GM19372 (cell line): Measurements from ENCODE around the gene GABRR2.
"Not testable (repeated sequence)": the region's sequence is repeated elsewhere in the genome, so short reads cannot be mapped to it uniquely, and the experiment has no call there.

Source experiments
- ATAC-seq: cut with Tn5 transposase; IDR thresholded peaks from one replicate; pipeline ENCODE4 v1.9.1; 2021; ENCODE audit warnings: mild to moderate bottlenecking, low read depth, moderate library complexity; ENCODE audit not compliant: unreplicated experiment

Gene GABRR2

DNA sequence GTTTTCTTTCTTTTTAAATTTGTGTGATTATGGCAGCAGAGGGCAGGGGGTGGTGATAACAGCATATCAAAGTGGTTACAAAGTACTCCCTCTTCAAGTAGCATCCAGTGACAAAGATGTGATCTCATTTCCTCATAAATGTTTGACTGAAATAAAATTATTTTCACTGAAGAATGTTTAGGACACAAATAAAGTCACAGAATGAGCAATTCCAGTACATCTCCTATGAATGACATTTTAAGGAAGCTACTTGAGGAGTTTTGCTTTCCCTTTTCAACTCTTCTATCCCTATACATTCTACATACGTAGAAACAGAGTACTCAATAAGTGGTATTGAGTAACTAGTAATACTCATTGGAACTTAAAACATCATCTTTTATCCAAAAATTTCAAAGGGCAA, 13.9 kb upstream of the GABRR2 start:
- no peak for ATAC-seq

DNA sequence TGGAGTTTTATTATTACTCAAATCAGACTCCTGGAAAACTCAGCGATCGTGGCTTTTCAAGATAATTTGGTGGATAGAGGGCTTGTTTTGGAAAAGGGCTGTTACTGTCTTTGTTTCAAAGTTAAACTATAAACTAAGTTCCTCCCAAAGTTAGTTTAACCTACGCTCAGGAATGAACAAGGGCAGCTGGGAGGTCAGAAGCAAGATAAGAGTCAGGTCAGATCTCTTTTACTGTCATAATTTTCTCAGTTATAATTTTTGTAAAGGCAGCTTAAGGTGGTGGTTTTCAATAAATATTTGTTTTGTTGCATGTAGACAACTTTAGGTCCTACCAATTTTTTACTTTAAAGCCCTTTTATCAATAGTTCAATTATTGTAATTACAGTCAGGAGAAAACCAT, 9.2 kb upstream of the GABRR2 start:
- no peak for ATAC-seq

DNA sequence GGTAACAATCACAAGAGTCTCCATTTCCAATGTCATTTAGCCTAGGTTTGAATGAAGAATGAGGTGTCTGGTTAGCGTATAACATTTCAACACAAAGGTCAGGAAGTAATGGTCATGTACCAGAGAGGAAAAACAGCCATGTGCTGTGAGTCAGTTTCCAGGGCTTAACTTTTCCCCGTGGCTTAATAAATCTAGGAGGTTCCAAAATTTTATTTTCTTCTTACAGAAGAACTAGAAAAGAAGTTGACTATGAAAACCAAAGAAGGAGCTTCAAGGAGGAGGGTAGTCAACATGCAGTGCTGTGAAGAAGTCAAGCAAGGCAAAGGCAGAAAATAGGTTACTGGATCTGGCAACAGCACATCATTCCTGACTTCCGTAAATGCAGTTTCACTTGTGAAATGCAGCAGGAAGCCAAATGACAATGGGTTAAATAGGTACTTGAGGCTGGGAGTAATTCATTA, 8.4 kb upstream of the GABRR2 start:
- no peak for ATAC-seq

DNA sequence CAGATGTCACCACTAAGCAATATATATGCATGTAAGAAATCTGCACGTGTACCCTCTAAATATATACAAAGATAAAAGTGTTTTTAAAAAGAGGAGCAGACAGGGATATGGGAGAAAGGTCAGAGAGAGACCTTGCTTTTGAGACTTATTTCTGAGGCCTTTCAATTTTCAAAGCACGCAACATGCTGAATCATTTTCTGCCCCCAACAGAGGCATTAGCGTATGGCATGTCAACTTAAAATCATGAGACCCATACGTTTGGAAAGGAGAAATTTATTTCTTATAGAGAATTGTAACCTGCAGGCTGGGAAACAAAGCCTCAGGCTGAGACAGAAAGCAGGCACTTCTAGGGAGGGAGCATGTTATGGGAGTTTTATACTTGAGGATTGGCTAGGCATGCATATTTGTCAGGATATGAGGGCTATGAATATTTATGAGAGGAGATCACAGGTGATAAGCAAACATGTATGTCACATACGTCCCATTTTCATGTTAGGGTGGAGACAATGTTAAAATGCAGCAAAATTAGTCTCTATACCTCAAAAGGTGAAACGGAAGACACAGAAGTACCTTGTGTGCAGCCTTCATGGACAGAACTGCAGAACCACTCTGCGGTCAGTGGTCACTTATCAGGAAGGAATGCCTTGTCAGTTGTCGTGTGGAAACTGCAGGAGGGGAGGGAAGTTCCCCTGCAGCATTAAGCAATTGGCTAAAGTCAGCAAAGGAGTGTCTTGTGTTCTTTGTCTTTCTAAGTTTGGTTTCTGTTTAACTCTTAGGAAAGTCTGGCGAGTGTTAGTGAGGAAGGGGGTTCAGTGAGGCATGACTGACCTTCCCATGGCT, 6.3 kb upstream of the GABRR2 start:
- no peak for ATAC-seq

DNA sequence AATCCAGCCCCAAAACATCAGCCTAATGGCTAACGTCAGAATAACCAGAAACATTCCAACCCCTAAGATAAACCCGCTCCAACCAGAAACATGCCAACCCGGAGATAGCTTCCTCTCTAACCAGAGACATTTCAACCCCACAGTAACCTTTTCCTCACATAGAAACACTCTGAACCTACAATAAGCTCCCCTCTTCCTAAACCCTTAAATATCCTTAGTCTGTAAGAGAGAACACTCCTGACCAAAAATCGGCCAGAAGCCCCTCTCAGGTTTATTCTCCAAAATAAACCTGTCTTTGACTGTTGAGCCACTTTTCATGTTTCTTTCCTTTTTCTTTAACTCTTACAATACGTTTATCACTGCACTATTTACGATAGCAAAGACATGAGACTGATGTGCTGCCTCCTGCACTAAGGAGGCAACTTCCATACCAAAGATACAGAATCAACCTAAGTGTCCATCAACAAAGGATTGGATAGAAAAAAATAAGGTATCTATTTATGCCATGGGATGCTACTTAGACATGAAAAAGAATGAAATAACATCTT, 5.0 kb upstream of the GABRR2 start:
- no peak for ATAC-seq

DNA sequence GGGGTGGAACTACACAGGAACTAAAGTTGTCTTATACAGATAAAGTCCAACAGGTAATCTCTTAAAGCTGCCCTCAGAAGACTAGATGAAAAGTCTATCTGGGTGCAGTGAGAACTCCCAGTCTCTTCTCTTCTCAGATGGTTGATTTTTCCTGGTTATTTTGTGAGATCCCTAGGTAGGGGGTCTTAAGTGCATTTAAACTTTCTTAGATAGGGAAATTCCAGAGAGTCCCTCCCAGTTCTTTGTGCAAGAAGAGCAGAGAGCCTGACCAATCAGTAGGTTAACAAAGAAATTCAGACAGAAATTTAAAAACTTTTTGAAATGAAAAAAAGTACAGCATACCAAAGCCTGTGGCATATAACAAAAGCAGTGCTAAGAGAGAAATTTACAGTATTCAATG, 2.0 kb upstream of the GABRR2 start:
- ATAC-seq: no peak

DNA sequence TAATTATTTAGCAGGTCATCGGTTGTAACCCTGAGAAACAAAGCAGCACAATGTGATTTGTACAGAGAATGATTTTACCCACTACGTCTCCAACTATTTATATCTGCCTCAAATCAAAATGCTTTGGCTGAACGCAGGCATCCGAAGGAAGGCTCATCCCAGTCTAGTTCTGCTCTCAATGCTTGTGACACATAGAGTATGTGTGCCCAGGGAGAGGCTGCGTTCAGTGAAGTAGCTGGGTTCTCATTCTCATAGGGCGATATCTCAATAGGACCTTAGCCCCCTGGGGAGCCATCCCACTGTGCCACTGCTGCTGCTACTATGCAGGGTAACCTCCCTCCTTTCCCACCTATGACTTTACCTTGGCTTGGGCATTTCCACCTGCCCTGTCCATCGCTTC, 407 bp downstream of the GABRR2 start:
- ATAC-seq: no peak

DNA sequence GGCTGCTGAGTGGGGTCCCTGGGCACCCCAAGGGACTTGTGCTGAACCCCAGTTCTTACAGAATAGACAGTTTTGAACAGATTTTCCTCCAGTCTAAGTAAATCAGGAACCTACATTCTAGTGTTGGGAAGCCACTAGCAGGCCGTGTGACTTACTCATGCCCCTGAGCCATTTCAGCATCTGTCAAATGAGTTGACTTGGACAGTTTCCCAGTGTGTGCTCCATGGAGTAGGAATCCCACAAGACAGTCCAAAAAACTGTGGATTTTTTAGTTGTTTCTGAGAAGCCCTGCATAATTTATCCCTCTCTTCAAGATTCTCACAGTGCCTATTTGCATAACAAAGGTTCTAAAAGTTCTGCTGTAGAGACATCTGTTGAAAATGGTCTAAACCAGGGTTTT, 2.1 kb downstream of the GABRR2 start:
- ATAC-seq: no peak

DNA sequence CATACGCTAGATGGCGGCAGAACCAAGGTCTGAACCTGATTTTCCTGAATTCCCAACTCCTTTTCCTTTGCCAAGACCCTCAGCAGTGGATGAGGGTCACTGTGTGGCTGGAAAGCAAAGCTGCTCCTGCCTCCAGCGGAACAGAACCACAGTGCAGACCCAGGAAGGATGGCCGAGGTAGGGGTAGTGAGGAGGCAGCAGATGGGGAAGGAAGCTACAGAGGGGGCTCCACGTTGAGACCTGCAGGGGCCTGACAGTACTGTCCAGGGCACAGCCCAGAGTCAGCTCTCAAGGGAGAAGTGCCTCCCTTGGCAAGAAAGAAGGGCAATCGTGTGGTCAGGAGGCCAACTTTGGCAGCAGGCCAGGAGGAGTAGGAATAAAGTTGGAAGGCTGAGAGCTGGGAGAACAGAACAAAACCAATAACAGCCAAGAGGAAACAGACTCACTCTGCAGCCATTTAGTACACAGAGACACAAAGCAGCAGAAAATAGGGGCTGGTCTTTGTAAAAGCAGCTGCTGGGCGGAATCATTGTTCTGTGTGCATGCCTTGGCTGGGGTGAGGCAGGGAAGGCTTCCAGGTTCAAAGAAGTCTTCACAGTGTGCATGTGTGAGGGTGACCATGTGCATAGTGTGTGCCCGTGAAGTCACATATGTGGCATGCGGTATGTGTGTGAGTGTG, 3.1 kb downstream of the GABRR2 start:
- ATAC-seq: no peak

DNA sequence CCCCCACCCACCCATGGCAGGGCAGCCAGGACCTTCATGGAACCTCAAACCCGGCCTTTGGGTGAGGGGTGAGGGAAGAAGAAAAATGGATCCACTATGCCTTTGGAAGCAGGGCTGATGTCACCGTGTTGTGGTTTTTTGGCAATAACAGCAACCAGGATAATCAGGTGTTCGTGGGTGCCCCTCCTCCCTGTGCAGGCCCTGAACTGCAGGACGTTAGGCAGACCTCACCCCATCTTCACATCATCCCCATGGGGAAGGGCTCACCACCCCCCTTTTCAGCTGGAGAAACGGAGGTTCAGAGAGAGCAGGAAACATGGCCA, 3.6 kb downstream of the GABRR2 start:
- no peak for ATAC-seq

DNA sequence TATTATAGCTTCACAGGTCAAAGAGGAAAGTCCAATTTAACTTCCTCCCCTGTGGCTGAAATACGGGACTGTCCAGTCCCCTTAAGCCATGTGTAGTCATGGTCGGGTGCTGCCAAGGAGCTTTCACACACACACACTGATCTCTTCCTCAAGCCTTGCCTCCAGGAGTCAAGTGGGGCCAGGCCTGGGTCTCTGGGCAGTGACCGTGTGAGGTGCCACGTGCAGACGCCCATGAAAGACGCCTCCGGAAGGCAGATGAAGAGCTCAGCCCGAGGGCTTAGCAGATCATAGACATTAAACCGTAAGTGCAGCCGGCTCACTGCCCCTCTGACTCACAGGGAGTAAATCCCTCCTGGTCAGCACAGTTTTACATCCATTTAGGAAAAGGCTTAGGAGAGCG, 4.2 kb downstream of the GABRR2 start:
- ATAC-seq: no peak

DNA sequence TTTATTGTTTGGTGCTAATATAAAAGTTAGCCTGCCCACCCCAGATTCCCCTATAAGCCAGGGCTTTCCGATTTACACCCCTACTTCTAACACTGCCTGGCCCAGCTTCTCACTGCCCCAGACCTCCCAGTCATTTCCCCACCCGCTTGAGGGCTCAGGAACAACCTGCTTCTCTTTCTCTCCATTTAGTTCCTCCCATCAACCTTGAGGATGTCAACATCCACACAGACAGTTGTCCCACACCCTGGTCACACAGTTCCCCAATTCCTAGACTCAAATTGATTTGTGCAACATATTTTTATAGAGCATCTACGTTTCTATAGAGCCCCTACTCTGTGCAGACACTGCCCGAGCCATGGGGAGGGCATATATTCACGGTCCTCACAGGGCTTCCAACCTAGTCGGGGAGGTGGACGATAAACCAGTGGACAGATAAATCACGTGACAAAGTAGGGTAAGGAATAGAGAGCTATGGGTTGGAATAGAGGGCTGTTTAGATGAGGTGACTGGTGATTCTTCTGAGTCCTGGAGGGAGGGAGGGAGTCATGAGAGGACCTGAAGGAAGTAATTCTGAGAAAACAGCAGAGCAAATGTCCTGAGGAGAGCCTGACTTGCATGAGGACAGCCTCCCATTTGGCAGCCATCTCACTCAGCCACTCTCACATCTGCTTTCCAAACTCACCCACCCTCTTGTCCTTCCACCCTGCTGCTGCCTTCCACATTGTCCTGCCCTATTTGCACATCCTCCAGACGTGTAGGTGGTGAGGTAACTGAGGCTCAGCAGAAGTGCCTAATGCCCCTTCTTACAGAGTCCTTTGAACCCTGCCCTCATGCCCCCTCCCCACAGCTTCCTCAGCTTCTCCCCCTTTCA, 6.3 kb downstream of the GABRR2 start:
- ATAC-seq: no peak

DNA sequence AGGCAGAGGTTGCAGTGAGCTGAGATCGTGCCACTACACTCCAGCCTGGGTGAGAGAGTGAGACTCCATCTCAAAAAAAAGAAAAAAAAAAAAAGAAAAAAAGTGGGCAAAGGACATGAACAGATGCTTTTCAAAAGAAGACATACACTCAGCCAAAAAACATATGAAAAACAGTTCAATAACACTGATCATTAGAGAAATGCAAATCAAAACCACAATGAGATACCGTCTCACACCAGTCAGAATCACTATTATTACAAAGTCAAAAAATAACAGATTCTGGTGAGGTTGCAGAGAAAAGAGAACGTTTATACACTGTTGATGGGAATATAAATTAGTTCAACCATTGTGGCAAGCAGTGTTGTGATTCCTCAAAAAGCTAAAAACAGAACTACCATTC, 10.6 kb downstream of the GABRR2 start:
- not testable (repeated sequence) for ATAC-seq

DNA sequence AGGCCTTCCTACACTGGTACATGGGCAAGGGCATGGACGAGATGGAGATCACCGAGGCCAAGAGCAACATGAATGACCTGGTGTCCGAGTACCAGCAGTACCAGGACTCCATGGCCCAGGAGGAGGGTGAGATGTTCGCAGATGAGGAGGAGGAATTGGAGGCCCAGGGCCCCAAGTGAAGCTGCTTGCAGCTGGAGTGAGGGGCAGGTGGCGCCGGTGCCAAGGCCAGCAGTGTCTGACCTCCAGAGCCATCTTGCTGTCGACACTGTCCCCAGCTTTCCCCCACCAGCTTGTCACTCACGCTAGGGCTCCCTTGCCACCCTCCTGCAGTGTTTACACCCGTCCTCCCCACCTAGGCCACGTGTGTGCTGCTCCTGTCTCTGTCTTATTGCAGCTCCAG, 12.2 kb downstream of the GABRR2 start:
- no peak for ATAC-seq

DNA sequence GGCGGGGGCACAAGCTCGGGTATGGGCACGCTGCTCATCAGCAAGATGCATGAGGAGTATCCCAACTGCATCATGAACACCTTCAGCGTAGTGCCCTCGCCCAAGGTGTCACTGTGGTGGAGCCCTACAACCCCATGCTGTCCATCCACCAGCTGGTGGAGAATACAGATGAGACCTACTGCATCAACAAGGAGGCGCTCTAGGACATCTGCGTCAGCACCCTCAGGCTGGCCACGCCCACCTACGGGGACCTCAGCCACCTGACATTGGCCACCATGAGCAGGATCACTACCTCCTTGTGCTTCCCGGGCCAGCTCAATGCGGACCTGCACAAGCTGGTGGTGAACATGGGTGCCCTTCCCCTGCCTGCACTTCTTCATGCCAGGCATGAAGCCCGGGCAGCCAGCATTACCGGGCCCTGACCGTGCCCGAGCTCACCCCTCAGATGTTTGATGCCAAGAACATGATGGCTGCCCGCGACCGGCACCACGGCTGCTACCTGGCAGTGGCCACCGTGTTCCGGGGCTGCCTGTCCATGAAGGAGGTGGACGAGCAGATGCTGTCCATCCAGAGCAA, 12.8 kb downstream of the GABRR2 start:
- no peak for ATAC-seq

DNA sequence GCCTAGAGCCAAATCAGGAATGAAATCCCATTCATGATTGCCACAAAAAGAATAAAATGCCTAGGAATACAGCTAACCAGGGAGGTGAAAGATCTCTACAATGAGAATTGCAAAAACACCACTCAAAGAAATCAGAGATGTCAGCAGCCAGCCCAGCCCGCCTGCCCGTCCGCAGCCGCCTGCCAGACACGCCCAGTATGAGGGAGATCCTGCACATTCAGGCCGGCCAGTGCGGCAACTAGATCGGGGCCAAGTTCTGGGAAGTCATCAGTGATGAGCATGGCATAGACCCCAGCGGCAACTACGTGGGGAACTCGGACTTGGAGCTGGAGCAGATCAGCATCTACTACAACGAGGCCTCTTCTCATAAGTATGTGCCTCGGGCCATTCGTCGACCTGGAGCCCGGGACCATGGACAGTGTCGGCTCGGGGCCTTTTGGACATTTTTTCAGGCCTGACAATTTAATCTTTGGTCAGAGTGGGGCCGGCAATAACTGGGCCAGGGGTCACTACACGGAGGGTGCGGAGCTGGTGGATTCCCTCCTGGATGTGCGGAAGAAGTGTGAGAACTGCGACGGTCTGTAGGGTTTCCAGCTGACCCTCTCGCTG, 13.4 kb downstream of the GABRR2 start:
- ATAC-seq: no peak

DNA sequence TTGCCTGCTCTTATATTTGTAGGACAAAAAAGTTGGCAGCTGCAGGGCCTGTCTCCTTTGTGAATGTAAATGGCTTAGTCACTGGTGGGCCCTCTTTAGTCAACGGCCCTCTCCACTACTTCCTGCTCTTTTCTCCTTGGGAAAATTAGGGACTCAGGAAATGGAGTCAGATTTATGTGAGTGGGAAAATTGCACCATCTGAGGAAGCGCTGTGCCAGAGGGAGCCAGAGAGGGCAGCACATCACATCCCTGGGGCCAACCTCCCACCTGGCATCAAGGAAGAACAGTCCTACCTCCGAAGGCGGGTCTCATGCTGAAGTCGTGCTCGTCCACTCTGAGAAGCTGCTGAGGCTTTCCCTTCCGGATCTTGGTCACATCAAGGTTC, 15.6 kb downstream of the GABRR2 start:
- no peak for ATAC-seq

DNA sequence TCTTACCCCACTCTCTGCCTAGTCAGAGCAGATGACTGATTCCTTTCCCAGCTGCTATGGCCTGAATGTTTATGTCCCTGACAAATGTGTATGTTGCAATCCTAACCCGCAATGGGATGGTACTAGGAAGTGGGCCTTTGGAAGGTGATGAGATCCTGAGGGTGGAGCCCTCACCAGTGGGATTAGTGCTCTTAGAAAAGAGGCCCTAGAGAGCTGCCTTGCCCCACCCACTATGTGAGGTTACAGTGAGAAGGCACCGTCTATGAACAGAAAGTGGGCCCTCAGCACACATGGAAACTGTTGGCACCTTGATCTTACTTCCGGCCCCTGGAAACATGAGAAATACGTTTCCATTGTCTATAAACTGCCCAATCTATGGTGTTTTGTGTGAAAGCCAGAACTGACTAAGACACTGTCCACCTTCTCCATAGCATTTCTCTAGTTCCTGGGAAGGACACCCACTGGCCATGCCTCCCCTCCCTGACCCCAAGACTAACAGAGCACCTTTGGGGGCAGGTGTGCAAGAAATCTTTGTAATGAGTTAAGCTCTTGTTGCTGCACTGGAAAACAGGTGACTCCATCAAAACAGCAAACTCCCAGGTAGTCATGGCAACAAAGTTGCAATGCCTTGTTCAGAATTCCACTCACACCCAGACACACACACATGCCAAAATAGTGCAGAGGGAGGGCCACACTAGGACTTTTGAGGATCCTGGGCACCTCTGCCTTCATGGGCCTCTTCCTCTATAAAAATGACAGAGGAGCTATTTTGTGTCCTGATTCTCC, 16.2 kb downstream of the GABRR2 start:
- no peak for ATAC-seq

DNA sequence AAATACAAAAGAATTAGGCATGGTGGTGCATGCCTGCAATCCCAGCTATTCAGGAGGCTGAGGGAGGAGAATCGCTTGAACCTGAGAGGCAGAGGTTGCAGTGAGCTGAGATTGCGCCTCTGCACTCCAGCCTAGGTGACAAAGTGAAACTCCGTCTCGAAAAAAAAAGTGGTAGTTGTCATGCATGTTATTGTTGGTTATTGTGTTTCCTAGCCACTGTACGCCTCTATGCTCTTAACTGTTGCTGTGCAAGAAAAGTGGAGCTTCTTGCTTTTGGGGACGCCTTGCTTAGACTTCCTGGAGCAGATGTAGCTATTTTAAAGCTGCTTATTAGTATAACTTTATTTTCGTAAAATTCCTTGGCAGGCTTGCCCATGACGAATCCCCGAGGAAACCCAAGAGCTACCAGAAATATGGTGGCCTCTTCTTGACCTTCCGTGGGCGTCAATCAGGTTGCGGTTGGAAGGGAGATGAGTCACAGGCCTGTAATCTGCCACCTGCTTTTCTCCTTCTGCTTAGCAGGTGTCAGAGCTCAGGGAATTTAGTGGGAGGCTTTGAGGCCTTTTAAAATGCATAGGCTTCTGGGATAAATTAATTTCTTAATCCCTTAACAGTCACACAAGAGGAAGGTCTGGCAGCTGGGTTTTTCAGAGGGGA, 17.3 kb downstream of the GABRR2 start:
- peak; percentile 93 for ATAC-seq
